NOMO-1 (cell line): ENCODE data around the gene NUP93.
"Not testable (repeated sequence)": the region's sequence is repeated elsewhere in the genome, so short reads cannot be mapped to it uniquely, and the experiment has no call there.

Experiments used
- DNase-seq, 2 experiments: peaks; one replicate each; lab custom pipeline; 2025; ENCODE audit not compliant: unreplicated experiment in 2 of 2; lab: John Stamatoyannopoulos, UW

NUP93 gene

DNA sequence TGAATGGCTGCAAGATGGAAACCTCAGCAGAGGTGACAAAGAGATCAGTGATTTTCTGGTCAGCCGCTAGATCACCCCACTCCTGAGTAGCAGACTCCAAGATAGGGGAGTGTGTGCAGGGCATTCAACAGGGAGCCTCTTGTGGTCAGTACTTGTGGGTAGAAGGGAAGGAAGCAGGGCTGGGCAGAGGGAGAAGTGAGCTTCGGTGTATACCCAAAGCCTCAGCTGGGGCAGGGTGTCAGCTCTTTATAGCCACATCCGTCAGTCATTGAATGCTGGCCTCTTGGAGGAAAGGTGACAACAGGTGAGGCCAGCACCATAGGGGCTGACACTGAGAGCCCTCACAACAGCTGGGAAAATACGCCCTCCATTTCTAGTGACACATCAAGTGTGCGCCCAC lies 132.8 kb downstream of the NUP93 start:
- peak; percentile 19 to 49 for DNase-seq

DNA sequence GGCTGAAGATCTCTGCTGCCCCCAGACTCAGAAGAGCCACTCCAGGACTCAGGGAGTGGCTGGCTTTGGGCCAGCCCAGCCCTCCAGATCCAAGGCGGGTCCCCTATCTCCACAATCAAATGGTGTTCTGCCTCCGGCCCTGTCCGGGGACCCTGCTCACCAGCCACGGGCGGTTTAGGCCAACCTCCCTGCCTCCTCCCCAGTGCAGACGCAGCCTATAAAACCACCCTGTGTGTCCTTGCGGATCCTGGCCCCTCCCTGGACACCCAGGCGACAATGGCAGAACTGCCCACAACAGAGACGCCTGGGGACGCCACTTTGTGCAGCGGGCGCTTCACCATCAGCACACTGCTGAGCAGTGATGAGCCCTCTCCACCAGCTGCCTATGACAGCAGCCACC lies 135.0 kb downstream of the NUP93 start, which contains the start of gene SLC12A3:
Gene SLC12A3 (plus strand): TSS at position 248 of the 400 bp plus-strand sequence. CDS start 29 bp downstream, at position 277.
- DNase-seq, result no peak

DNA sequence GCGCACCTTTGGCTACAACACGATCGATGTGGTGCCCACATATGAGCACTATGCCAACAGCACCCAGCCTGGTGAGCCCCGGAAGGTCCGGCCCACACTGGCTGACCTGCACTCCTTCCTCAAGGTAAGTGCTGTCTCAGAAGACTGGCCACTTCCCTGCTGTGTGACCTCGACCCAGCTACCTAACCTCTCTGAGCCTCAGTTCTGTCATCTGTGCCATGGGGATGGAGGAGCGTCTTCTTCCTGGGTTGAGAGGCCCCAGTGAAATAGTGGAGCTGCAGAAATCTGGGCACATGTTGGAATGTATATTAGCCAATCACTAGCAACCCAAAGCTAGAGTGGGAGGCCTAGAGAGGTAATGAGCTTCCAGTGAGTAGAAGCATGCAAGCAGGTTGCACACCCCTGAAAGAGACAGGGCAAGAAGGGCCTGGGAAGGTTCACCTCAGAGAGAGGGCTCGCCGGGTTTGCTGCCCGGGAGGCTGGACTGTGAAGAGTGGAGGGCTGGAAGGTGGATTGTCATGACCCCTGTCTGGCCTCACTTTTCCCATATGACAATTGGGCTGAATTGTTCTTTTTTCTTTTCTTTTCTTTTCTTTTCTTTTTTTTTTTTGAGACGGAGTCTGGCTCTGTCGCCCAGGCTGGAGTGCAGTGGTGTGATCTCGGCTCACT lies 135.6 kb downstream of the NUP93 start:
- DNase-seq, result no peak

DNA sequence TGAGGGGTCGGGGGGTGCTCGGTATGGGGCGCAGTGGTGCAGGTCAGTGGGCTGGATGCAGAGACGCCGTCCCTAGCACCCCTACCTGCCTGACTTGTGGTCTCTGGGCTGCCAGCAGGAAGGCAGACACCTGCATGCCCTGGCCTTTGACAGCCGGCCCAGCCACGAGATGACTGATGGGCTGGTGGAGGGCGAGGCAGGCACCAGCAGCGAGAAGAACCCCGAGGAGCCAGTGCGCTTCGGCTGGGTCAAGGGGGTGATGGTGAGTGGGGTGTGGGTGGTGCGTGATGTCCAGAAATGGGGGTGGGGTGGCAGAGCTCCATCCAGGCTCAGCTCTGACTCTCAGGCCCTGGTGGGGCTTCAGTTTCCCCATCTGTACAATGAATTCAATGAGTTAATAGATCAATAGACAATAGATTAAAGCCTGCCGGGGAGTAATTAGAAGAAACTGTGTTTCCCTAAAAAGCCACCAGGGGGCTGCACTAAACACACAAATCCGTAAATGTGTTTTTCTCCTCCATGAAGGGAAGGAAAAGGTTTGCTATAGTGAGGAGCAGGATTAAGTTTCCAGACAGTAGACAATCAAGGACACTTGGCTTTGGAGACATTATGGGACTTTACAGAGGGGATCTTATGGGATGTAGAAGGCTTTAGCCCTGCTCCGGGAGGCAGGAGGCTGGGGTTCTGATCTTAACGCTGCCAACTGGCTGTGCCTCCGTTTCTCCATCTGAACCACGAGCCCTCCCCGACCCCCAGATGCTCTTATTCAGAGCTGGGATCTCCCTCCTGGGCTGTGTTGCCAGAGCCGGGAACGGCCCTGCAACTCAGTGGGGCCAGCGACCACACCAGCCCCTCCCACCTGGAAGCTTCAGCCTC lies 137.3 kb downstream of the NUP93 start:
- peak; percentile 8 to 38 for DNase-seq

DNA sequence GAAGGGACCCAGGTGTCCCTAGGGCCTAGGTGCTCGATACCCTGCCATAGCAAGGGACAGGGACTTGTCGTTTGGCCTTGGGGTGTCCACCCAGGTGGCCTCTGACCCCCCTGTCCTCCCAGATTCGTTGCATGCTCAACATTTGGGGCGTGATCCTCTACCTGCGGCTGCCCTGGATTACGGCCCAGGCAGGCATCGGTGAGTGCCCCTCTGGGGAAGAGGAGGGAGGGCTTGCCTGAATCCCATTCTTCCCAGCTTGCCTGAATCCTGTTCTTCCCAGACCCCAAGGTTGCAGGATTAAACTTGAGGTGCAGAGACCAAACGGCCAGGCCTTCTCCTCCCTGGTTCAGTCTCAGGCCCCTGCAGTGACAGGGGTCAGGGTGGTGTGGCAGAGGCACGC lies 138.2 kb downstream of the NUP93 start:
- DNase-seq, result no peak

DNA sequence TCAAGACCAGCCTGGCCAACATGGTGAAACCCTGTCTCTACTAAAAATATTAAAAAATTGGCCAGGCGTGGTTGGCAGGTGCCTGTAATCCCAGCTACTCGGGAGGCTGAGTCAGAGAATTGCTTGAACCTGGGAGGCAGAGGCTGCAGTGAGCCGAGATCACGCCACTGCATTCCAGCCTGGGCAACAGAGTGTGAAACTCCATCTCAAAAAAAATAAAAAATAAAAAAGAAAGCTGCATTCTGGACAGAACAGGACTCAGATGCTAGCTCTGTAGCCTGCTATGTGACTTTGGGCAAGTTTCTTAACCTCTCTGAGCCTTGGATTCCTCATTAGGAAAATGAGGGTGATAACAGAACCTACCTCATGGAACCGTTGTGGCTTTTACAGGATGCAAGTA lies 138.8 kb downstream of the NUP93 start:
- DNase-seq, result not testable (repeated sequence)

DNA sequence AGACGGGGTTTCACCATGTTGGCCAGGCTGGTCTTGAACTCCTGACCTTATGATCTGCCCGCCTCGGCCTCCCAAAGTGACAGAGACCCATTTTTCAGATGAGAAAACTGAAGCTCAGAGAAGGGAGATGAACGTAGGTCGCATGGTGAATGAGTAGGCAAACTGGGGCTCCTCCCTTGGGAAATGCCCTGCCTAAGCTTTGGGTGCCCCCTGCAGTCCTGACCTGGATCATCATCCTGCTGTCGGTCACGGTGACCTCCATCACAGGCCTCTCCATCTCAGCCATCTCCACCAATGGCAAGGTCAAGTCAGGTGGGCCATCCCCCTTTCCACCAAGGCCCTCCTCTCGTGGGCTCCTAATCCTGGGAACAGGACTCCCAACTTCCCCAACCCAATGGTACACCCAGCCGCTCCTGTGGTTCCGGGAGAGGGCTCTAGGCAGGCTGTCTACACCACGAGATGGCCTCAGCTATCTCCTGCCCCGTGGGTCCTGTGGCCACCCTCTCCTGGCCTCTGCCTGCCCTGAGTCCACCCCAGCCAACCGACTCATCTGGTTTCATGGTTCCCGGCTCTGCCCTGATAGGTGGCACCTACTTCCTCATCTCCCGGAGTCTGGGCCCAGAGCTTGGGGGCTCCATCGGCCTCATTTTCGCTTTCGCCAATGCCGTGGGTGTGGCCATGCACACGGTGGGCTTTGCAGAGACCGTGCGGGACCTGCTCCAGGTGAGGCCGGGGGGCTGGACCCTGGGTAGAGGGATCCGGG lies 139.8 kb downstream of the NUP93 start:
- DNase-seq, result peak in 1 of 2 experiments; percentile 13

DNA sequence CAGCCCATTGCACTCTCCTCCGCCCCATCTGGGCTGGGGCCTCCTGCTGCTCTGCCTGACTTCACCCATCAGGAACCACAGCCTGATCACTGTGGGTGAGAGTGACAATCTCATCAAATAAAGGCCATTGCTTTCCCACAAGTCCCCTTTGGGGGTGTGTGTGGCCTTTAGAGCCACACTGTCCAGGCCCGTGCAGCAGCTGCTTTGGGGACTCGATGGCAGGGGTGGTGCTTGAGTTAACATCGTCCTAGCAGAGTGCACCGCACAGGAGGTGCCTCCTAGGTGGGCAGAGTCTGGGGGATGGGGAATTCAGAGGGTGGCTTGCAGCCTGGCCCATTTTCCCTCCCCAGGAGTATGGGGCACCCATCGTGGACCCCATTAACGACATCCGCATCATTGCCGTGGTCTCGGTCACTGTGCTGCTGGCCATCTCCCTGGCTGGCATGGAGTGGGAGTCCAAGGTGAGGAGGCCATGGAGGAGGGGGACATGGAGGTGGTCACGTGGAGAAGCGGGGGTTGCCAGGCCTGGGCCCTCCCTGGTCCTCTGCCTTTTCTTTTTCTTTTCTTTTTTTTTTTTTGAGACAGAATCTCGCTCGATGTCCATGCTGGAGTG lies 140.5 kb downstream of the NUP93 start:
- DNase-seq, result no peak

DNA sequence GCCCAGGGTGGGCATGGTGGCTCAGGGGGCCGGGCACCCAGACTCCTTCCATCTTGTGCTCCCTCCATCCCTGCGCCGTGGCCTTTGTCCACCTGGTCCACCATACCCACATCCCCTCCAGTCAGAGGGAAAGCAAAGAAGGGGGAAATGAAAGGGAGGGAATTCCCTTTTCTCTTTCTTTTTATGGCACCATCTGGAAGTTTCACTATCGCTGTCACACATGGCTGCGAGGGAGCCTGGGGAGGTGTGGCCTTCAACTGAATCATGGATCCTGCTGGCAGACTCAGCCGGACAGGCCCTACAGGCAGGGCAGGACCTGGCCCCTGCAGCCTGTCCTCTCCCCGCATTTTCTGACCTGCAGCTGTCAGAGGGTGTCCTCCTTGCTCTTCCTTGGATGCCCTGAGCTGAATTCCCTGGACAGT lies 141.3 kb downstream of the NUP93 start:
- no peak for DNase-seq

DNA sequence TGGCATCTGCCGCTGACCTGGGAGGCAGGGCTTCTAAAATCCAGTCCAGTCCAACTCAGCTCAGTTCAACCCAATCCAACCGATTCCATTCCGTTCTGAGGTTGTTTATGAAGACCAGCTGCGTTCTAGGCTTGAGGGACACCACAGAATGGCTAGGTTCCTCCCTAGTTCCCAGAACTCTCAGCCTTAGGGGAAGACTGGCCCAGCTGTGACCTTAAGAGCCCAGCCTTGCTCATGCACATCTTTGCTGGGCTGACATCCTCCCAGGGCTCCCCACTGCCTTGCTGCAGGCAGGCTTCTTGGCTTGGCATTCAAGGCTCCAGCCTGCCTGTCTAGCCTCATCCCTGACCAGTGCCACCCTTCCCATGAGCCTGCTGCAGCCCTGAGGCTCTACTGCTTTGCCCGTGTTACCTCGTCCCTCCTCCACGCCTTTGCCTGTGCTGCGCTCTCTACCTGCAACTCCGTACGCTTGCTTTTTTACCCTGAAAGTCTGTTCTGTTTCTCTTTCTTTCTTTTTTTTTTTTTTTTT lies 143.0 kb downstream of the NUP93 start:
- no peak for DNase-seq

DNA sequence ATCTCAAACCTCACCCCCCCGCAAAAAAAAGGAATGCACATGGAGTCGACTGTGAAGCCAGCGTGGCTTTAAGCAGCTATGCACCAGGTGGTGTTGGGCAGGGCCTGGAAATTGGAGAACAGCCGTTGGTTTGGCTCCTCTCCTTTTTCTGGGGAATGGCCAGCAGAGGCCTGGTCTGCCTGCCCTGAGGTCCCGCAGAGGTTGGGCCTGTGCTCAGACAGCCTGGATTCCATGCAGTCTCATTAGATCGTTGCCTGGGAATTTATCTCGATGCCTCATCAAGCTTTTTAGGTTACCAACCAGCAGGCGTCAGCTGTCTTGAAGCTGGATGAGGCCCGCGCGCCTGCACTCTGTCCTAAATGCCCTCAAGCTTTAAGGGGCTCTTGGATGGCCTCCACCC lies 144.9 kb downstream of the NUP93 start:
- no peak for DNase-seq

DNA sequence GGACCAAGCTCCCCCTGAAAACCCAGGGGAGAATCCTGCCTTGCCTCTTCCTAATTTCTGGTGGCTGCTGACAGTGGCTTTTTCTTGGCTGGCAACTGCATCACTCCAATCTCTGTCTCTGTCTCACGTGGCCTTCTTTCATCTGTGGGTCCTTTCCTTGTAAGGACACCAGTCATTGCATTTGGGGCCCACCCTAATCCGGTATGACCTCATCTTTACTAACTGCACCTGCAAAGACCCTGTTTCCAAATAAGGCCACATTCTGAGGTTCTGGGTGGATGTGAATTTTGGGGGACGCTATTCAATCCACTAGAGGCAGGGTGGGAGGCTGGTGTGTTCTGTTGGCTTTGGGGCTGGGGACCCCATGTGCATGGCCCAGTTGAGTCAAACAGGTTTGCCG lies 146.1 kb downstream of the NUP93 start:
- DNase-seq, result no peak

DNA sequence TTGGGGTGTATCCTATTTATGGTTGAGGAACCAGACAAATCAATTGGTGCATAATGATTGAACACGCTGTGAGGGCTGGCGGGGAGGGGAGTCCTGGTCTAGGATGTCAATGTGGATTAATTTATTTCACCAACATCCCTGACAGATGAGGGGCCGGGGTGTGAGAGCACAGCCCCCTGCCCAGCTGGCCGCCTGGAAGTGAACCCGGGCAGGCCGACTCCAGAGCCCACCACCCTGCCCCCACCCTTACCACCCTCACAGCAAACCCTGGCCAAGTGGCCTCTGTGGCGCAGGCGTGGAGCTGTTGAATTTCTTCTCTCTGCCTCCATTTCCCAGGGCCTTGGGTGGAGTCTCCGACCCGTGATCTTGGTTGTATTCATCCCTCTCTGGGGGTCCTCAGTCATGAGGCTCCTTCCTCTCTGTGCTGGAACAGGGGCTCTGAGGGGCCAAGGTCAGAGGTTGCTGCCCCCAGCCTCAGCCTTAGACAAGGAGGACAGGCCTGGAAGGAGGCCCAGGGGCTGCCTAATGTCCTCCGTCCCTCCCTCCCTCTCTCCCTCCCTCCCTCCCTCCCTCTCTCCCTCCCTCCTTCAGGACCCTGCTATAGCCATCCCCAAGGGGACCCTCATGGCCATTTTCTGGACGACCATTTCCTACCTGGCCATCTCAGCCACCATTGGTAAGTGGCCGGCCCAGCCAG lies 147.7 kb downstream of the NUP93 start:
- no peak for DNase-seq

DNA sequence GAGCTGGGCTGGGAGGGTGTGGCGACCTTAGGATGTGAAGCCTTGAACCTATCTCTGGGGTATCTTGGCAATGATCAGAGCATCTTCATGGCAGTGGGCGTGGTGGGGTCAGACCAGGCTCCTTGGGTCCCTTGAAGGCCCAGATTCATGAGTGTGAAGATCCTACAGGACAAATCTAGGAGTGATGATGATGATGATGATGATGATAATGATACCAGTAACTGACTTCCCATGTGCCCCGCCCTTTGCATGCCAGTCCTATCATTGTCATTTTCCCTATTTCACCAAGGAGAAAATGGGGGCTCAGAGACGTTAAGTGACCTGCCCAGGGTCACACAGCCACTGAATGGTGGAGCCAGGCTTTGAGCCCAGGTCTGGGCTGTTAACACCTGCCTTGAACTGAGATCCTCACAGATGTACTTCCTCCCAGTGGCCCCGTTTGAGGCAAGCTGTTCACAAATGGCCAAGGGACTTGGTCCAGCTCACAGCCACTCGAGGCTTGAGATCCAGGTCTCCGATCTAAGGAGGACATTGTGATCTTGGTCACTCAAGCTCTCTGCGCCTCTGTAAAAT lies 148.4 kb downstream of the NUP93 start:
- DNase-seq, result no peak

DNA sequence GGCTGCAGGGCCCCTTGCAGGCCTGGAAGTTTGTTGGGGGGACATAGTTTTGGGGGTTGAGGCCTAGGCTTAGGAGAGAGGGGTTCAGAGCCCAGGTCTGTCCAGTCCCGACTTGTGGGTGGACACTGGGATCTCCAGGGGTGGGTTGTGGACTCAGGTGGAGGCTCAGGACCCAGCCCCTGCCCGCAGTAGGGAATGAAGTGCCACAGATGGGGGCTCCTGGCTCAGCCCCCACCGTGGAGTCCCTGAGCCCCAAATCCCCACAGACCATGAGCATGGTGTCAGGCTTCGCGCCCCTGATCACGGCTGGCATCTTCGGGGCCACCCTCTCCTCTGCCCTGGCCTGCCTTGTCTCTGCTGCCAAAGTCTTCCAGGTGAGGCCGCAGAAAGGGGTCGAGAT lies 149.3 kb downstream of the NUP93 start:
- DNase-seq, result no peak

DNA sequence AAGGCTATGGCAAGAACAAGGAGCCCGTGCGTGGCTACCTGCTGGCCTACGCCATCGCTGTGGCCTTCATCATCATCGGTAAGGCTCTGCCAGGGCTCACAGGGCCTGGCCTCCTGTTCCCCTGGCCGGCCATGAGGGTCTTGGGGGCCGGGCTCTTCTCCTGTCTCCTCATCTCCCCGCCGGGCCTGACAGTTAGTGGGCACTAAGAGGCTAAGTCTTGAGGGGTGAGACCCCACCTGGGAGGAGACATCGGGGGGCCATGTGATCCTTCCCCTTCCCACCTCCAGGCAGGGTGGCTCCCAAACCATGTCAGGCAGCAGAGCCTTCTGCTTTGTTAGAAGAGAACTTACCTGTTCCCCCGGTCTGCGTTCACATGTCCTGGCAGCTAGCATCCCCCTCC lies 150.2 kb downstream of the NUP93 start:
- DNase-seq, result no peak

DNA sequence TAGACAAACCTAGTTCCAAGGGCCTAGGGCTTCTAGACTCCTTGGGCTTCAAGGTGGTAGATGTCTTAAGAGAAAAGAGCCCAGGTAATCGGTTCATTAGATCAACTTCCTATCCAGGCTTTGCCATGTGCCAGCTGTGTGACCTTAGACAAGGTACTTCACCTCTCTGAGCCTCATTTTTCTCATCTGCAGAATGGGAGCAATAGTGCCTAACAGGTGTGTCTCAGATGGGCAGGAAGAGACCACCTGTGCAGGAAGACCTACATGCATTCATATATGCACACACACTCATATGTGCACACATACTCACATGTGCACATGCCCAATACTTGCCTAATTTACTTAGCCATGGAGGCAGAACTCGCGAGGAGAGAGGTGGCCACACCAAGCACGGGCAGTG lies 150.8 kb downstream of the NUP93 start:
- no peak for DNase-seq

DNA sequence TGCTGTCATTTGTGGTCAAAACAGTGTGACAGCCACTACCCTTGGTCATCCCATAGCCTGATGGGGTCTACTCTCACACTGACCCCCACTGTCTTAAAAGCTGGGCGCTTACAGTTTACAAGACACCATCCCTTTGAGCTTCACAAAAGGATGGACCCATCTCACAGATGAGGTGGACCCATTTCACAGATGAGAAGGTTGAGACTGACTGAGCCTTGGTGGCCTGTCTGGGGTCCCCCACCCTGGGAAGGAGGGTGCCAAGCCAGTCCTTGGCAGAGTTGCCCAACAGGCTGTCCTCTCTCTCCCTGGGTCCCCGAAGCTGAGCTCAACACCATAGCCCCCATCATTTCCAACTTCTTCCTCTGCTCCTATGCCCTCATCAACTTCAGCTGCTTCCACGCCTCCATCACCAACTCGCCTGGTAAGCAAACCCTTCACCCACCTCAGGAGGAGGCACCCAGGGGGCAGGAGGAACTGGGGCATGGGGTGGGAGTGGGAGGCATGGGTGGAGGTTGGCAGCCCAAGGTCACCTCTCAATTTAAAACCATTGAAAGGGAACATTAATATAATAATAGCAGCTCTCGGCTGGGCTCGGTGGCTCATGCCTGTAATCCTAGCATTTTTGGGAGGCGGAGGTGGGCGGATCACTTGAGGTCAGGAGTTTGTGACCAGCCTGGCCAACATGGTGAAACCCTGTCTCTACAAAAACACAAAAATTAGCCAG lies 152.3 kb downstream of the NUP93 start:
- no peak for DNase-seq

DNA sequence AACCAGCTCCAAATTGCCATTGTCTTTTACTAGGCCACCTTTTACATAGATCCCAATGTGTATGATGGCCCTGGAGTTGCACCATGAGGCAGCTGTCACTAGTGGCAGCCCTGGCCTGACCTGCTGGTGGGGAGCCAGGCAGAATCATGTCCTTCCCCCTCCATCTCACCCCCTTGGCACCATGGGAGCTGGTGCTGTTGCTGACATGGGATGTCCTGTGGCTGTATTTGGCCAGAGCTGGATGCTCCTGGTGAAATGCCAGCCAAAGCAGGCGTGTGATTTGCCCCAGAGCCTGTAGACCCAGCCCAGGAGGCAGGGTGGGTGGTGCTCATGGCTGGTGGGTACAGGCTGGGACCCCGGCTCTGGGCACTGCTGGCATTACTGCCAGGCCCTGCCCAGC lies 153.7 kb downstream of the NUP93 start:
- no peak for DNase-seq
